ENCODE data around the gene GMDS.

DNA sequence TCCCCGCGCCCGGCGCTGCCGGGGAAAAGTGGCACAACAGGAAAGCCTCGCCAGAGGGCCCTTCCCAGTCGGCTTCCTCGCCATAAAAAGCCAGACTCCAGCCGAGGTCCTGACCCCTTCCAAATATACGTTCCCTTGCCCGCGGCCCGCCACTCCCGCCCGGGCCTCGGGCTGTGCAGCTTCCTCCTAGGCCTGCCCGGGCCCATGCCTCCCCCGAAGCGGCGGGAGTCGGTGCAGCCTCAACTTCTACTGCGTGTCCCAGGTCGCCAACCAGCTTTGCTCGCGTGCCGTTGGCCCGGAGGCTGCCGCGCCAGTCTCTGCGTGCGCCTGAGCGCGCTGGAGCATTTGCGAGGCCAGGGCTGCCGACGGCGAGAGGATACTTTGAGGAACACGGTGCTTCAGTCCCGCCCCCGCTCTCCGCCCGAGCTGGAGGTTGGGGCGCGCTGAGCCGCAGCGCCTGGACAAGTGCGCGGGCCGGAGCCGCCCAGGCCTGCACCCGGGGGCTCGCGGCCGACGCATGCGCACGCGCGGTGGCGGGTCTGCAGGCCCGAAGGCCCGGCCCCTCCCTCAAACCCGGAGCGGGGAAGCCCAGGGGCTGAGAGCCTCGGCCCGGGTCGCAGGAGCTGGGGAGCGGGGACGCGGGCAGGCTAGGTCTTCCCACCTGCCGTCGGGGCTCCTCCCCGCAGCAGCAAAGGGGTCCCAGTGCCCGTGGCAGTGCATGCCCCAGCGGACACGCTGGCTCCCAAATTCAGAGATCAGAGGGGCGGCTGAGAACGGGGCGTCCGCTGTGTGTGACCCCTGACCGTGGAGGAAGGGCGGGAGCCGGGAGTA lies 625.5 kb downstream of the GMDS start:
- TF ChIP-seq, protein P1, sequence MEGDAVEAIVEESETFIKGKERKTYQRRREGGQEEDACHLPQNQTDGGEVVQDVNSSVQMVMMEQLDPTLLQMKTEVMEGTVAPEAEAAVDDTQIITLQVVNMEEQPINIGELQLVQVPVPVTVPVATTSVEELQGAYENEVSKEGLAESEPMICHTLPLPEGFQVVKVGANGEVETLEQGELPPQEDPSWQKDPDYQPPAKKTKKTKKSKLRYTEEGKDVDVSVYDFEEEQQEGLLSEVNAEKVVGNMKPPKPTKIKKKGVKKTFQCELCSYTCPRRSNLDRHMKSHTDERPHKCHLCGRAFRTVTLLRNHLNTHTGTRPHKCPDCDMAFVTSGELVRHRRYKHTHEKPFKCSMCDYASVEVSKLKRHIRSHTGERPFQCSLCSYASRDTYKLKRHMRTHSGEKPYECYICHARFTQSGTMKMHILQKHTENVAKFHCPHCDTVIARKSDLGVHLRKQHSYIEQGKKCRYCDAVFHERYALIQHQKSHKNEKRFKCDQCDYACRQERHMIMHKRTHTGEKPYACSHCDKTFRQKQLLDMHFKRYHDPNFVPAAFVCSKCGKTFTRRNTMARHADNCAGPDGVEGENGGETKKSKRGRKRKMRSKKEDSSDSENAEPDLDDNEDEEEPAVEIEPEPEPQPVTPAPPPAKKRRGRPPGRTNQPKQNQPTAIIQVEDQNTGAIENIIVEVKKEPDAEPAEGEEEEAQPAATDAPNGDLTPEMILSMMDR (IDR thresholded peaks at IDR 0.05), result no peak
- no peak for TF ChIP-seq POLR2A (IDR thresholded peaks at IDR 0.05)
